HCT116 (cell line): ENCODE results near the gene SMG6. TPM values are rescaled to one million over a fixed set of nuclear protein-coding genes. Genes with fewer than 3 reads are reported as not detected.

Experiments used
- ATAC-seq: fragments of 200-7000 bp; cut with Tn5 transposase; 2 replicates; pipeline ENCODE4 v1.9.1; 2020; ENCODE audit warnings: mild to moderate bottlenecking, moderate library complexity
- BruUV-seq: library from RNA; stranded (reverse); fragments of 400-500 nt; replicated peaks from 2 replicates; lab custom pipeline; 2021; lab: Mats Ljungman, UMichigan
- CTCF ChIA-PET: fragments of 300-600 bp; sonication (Branson Sonifier 250); formaldehyde crosslinking; loops from one replicate; lab custom pipeline; 2021; ENCODE audit warnings: antibody characterized with exemption; lab: Charles Lee
- POLR2A ChIA-PET: fragments of 300-600, 350-600 bp; sonication (Branson Sonifier 250); formaldehyde crosslinking; loops from one replicate; lab custom pipeline; 2021; ENCODE audit warnings: antibody characterized with exemption; lab: Charles Lee
- RAD21 ChIA-PET, 2 experiments: fragments of 300-600 bp; sonication (Branson Sonifier 250); formaldehyde crosslinking; loops; one replicate each; lab custom pipeline; 2023; ENCODE audit warnings: low total read pairs in 2 of 2; ENCODE audit not compliant: uncharacterized antibody in 2 of 2, unreplicated experiment in 2 of 2, low non-redundant PET in 1 of 2; lab: Charles Lee
- DNase-seq: peaks from one replicate; pipeline ENCODE4 v3.0.0-alpha.2; 2010; ENCODE audit warnings: low read depth, low spot score
- H2AFZ ChIP-seq: fragments of 200-600 bp; shearing (Covaris generic), sonication (generic); 2 replicates; pipeline ENCODE4 v1.6.1; 2017; ENCODE audit warnings: low read depth, mixed run types, mixed read lengths, antibody characterized with exemption, low read length; ENCODE audit not compliant: poor library complexity, severe bottlenecking
- H3K27ac ChIP-seq: 2 replicates; pipeline ENCODE4 v1.5.1; 2012; ENCODE audit warnings: low read depth, low read length
- H3K27me3 ChIP-seq: fragments of 200-600 bp; sonication (generic); 2 replicates; pipeline ENCODE4 v1.6.1; 2016; ENCODE audit warnings: mixed run types, low read length, mixed read lengths; ENCODE audit not compliant: insufficient read depth
- H3K36me3 ChIP-seq, 2 experiments: fragments of 200-500 bp in 1 of 2; fragments of 200-600 bp in 1 of 2; sonication (Bioruptor generic) in 1 of 2; sonication (generic) in 1 of 2; 2 replicates each; pipeline versions ENCODE4 v1.5.1 to v1.6.1; 2014 to 2016; ENCODE audit warnings: low read length in 2 of 2, inconsistent platforms in 1 of 2, mixed read lengths in 1 of 2, mixed run types in 1 of 2; ENCODE audit not compliant: insufficient read depth in 2 of 2, control insufficient read depth in 1 of 2
- H3K4me1 ChIP-seq, 2 experiments: fragments of 200-600 bp in 1 of 2; sonication (generic) in 1 of 2; 2 replicates each; pipeline versions ENCODE4 v1.5.1 to v1.6.1; 2012 to 2017; ENCODE audit warnings: low read length in 2 of 2, inconsistent platforms in 1 of 2, mild to moderate bottlenecking in 1 of 2, mixed read lengths in 1 of 2, mixed run types in 1 of 2, moderate library complexity in 1 of 2; ENCODE audit not compliant: insufficient read depth in 2 of 2, control insufficient read depth in 1 of 2
- H3K4me2 ChIP-seq: fragments of 200-600 bp; sonication (generic); 2 replicates; pipeline ENCODE4 v1.6.1; 2017; ENCODE audit warnings: mixed run types, low read length, mixed read lengths
- H3K4me3 ChIP-seq, 2 experiments: fragments of 200-600 bp in 1 of 2; sonication (generic) in 1 of 2; replicated peaks in 1 of 2; 2 replicates each; pipeline ENCODE4 v1.5.1; 2011 to 2016; ENCODE audit warnings: low read length in 2 of 2, control low read depth in 1 of 2, low read depth in 1 of 2, mild to moderate bottlenecking in 1 of 2, mixed read lengths in 1 of 2, mixed run types in 1 of 2
- H3K79me2 ChIP-seq: fragments of 200-600 bp; sonication (generic); 2 replicates; pipeline ENCODE4 v1.6.1; 2017; ENCODE audit warnings: mild to moderate bottlenecking, mixed run types, low read length, moderate library complexity, mixed read lengths; ENCODE audit not compliant: insufficient read depth
- H3K9ac ChIP-seq: fragments of 200-600 bp; sonication (generic); 2 replicates; pipeline ENCODE4 v1.6.1; 2016; ENCODE audit warnings: low read length, mixed read lengths
- H3K9me2 ChIP-seq: fragments of 200-600 bp; sonication (generic), shearing (Covaris generic); 2 replicates; pipeline ENCODE4 v1.6.1; 2017; ENCODE audit warnings: mixed run types, mild to moderate bottlenecking, moderate library complexity; ENCODE audit not compliant: insufficient read depth
- H3K9me3 ChIP-seq, 2 experiments: fragments of 200-500 bp in 1 of 2; fragments of 200-600 bp in 1 of 2; sonication (Bioruptor generic) in 1 of 2; sonication (generic) in 1 of 2; 2 replicates each; pipeline ENCODE4 v1.6.1; 2014 to 2017; ENCODE audit warnings: low read length in 2 of 2, mixed read lengths in 2 of 2, inconsistent platforms in 1 of 2, low read depth in 1 of 2, mild to moderate bottlenecking in 1 of 2, mixed run types in 1 of 2, moderate library complexity in 1 of 2; ENCODE audit not compliant: control insufficient read depth in 1 of 2, insufficient read depth in 1 of 2
- H4K20me1 ChIP-seq: fragments of 200-600 bp; sonication (generic), shearing (Covaris generic); 2 replicates; pipeline ENCODE4 v1.6.1; 2017; ENCODE audit warnings: mixed run types, mild to moderate bottlenecking, moderate library complexity; ENCODE audit not compliant: insufficient read depth
- ATF3 ChIP-seq: IDR thresholded peaks from 2 replicates; pipeline ENCODE4 v1.6.1; 2012
- CBX3 ChIP-seq: IDR thresholded peaks from 2 replicates; pipeline ENCODE4 v1.6.1; 2012; ENCODE audit warnings: low read depth
- CTCF ChIP-seq, 3 experiments: fragments of 200-600 bp in 1 of 3; sonication (generic) in 1 of 3; IDR thresholded peaks in 2 of 3; conservative IDR thresholded peaks in 1 of 3; 2 replicates each; pipeline ENCODE4 v1.5.1; 2012 to 2017; ENCODE audit warnings: low read depth in 2 of 3, low read length in 2 of 3, antibody characterized with exemption in 1 of 3, borderline replicate concordance in 1 of 3, control low read depth in 1 of 3, mild to moderate bottlenecking in 1 of 3, mixed read lengths in 1 of 3, mixed run types in 1 of 3, moderate library complexity in 1 of 3; ENCODE audit not compliant: insufficient read depth in 1 of 3
- EGR1 ChIP-seq: IDR thresholded peaks from 2 replicates; pipeline ENCODE4 v1.6.1; 2012; ENCODE audit warnings: low read depth
- ELF1 ChIP-seq: IDR thresholded peaks from 2 replicates; pipeline ENCODE4 v1.6.1; 2012; ENCODE audit warnings: low read depth, borderline replicate concordance
- EZH2 ChIP-seq: fragments of 200-600 bp; sonication (generic); IDR thresholded peaks from 2 replicates; pipeline ENCODE4 v1.6.1; 2017; ENCODE audit warnings: antibody characterized with exemption, mixed run types
- EZH2phosphoT487 ChIP-seq: fragments of 200-600 bp; IDR thresholded peaks from 2 replicates; pipeline ENCODE4 v1.6.1; 2018; ENCODE audit warnings: antibody characterized with exemption, borderline replicate concordance
- FOSL1 ChIP-seq: IDR thresholded peaks from 2 replicates; pipeline ENCODE4 v1.6.1; 2012; ENCODE audit warnings: low read depth
- JUND ChIP-seq: IDR thresholded peaks from 2 replicates; pipeline ENCODE4 v1.6.1; 2012
- POLR2A ChIP-seq: IDR thresholded peaks from 2 replicates; pipeline ENCODE4 v1.7.0; 2011; ENCODE audit warnings: borderline replicate concordance; ENCODE audit not compliant: insufficient read depth, insufficient read length; ENCODE audit errors: extremely low read depth
- POLR2AphosphoS5 ChIP-seq: IDR thresholded peaks from 2 replicates; pipeline ENCODE4 v1.6.1; 2011; ENCODE audit warnings: mild to moderate bottlenecking, low read depth, low read length, moderate library complexity
- RAD21 ChIP-seq: IDR thresholded peaks from 2 replicates; pipeline ENCODE4 v1.6.1; 2012; ENCODE audit warnings: low read depth, mild to moderate bottlenecking
- REST ChIP-seq: IDR thresholded peaks from 2 replicates; pipeline ENCODE4 v1.6.1; 2012; ENCODE audit warnings: low read depth
- SP1 ChIP-seq: IDR thresholded peaks from 2 replicates; pipeline ENCODE4 v1.6.1; 2012; ENCODE audit warnings: low read depth
- SRF ChIP-seq: IDR thresholded peaks from 2 replicates; pipeline ENCODE4 v1.6.1; 2012; ENCODE audit warnings: low read depth
- TCF7L2 ChIP-seq: IDR thresholded peaks from 2 replicates; pipeline ENCODE4 v1.7.0; 2011; ENCODE audit warnings: borderline replicate concordance, inconsistent platforms; ENCODE audit not compliant: insufficient read depth, insufficient read length; ENCODE audit errors: extremely low read depth
- YY1 ChIP-seq: IDR thresholded peaks from 2 replicates; pipeline ENCODE4 v1.6.1; 2011; ENCODE audit warnings: low read length, low read depth, moderate library complexity, mild to moderate bottlenecking; ENCODE audit not compliant: insufficient replicate concordance; ENCODE audit errors: extremely low read depth
- ZBTB33 ChIP-seq: IDR thresholded peaks from 2 replicates; pipeline ENCODE4 v1.6.1; 2011; ENCODE audit warnings: mild to moderate bottlenecking, low read length, moderate library complexity; ENCODE audit not compliant: insufficient replicate concordance; ENCODE audit errors: extremely low read depth
- ZFX ChIP-seq: fragments of 450-650 bp; IDR thresholded peaks from 2 replicates; pipeline ENCODE4 v1.6.1; 2017
- ZNF274 ChIP-seq: fragments of 200-500 bp; sonication (Bioruptor generic); IDR thresholded peaks from 2 replicates; pipeline ENCODE4 v1.6.1; 2014; ENCODE audit warnings: mild to moderate bottlenecking, low read depth, low read length, inconsistent platforms
- intact Hi-C: fragments of 100-400 bp; cut with micrococcal nuclease; formaldehyde crosslinking; loops from 2 replicates; pipeline ENCODE4 v1.10.0; 2022
- total RNA-seq: library from RNA; stranded (reverse); gene quantifications from one replicate; pipeline ENCODE4 v1.2.1, GENCODE V29; 2021; ENCODE audit not compliant: unreplicated experiment

SMG6 gene
- total RNA-seq, 1 experiment from 2014 or later, result 23.1 TPM

- H3K4me2 ChIP-seq, result no peak overlapping the region
- RAD21 ChIA-PET, result no interaction called here
- TF ChIP-seq POLR2A (no peak), ZFX (no peak), ELF1 (no peak), ZNF274 (no peak), EGR1 (no peak), YY1 (no peak), CTCF (IDR thresholded peaks at IDR 0.05 in 2 of 3, conservative IDR thresholded peaks at IDR 0.05 in 1 of 3; ENCODE audit: borderline replicate concordance in 1 of 3, insufficient read depth in 1 of 3, low read depth in 2 of 3, low read length in 2 of 3) (no peak), EZH2phosphoT487 (no peak), EZH2 (no peak), SP1 (no peak), REST (no peak), RAD21 (no peak), TCF7L2 (no peak), POLR2AphosphoS5 (no peak), SRF (no peak), FOSL1 (no peak), ZBTB33 (no peak), JUND (no peak), ATF3 (no peak), CBX3 (no peak)
- TF ChIP-seq, all 23 proteins: peak for 0
- no peaks in the 10 kb centered on the region for H3K27me3 ChIP-seq
- no peak overlapping the region for H3K4me3 ChIP-seq
- H2AFZ ChIP-seq, result no peak overlapping the region
- no peak for DNase-seq
- H3K4me1 ChIP-seq, result no peaks in the 10 kb centered on the region
- no peaks in the 10 kb centered on the region for H3K79me2 ChIP-seq
- no peak for ATAC-seq
- no peaks in the 10 kb centered on the region for H3K9me2 ChIP-seq
- no peak overlapping the region for H3K27ac ChIP-seq
- H3K9ac ChIP-seq, result no peak overlapping the region
- intact Hi-C loops, result no loop called here
- no TSS peak for BruUV-seq
- H3K9me3 ChIP-seq, result no peaks in the 10 kb centered on the region
- no peaks in the 10 kb centered on the region for H3K36me3 ChIP-seq
- CTCF ChIA-PET, result no interaction called here
- no peaks in the 10 kb centered on the region for H4K20me1 ChIP-seq
- POLR2A ChIA-PET, result no interaction called here
These were observed 148.0 kb downstream of the SMG6 start for GRCh38 chr17:2155573-2155972.
